OCI-LY3 (cell line): ENCODE results near the gene FGD1.
"Not testable (repeated sequence)": the region's sequence is repeated elsewhere in the genome, so short reads cannot be mapped to it uniquely, and the experiment has no call there.

ENCODE experiments used
- H2AFZ ChIP-seq: fragments of 200-600, 300-600 bp; shearing (Covaris generic); 2 replicates; pipeline ENCODE4 v1.6.0; 2014; ENCODE audit warnings: antibody characterized with exemption, low read depth, low read length
- H3K27ac ChIP-seq: fragments of 200-600, 300-600 bp; sonication (generic); 2 replicates; pipeline ENCODE4 v1.5.1; 2014; ENCODE audit warnings: mild to moderate bottlenecking, low read length, moderate library complexity, mixed read lengths
- H3K27me3 ChIP-seq: fragments of 200-600, 300-600 bp; sonication (generic); 2 replicates; pipeline ENCODE4 v1.6.1; 2014; ENCODE audit warnings: low read depth, low read length, mixed read lengths
- H3K36me3 ChIP-seq: fragments of 200-600, 300-600 bp; sonication (generic); replicated peaks from 2 replicates; pipeline ENCODE3; 2014; ENCODE audit warnings: low read depth, low read length, mixed read lengths
- H3K4me1 ChIP-seq: fragments of 300-600, 200-600 bp; sonication (generic); 2 replicates; pipeline ENCODE4 v1.6.1; 2014; ENCODE audit warnings: low read length, mixed read lengths
- H3K4me2 ChIP-seq: fragments of 200-600, 300-600 bp; sonication (generic); 2 replicates; pipeline ENCODE4 v1.6.1; 2014; ENCODE audit warnings: low read length, mixed read lengths
- H3K4me3 ChIP-seq: fragments of 300-600, 200-600 bp; sonication (generic); 2 replicates; pipeline ENCODE4 v1.5.1; 2014; ENCODE audit warnings: antibody characterized with exemption, mild to moderate bottlenecking, low read length, moderate library complexity
- H3K79me2 ChIP-seq: fragments of 300-600, 200-600 bp; shearing (Covaris generic); 2 replicates; pipeline ENCODE4 v1.6.1; 2014; ENCODE audit warnings: mild to moderate bottlenecking, low read length, mixed read lengths
- H3K9ac ChIP-seq: fragments of 300-600, 200-600 bp; shearing (Covaris generic); 2 replicates; pipeline ENCODE4 v1.6.0; 2014; ENCODE audit warnings: mild to moderate bottlenecking, low read length, moderate library complexity
- H3K9me3 ChIP-seq: fragments of 200-600, 300-600 bp; shearing (Covaris generic); 2 replicates; pipeline ENCODE4 v1.6.1; 2014; ENCODE audit warnings: low read length, mixed read lengths; ENCODE audit not compliant: insufficient read depth
- H4K20me1 ChIP-seq: fragments of 200-600, 300-600 bp; sonication (generic); 2 replicates; pipeline ENCODE4 v1.6.1; 2016; ENCODE audit warnings: low read length, mixed read lengths; ENCODE audit not compliant: insufficient read depth
- CTCF ChIP-seq: fragments of 200-600, 300-600 bp; sonication (generic); IDR thresholded peaks from 2 replicates; pipeline ENCODE4 v1.5.1; 2014; ENCODE audit warnings: antibody characterized with exemption, low read length, low read depth
- EZH2phosphoT487 ChIP-seq: fragments of 200-600 bp; shearing (Covaris generic); IDR thresholded peaks from 2 replicates; pipeline ENCODE4 v1.6.1; 2018; ENCODE audit warnings: antibody characterized with exemption, mixed run types, low read depth

FGD1 gene

GRCh38 chrX:54492340-54492739 lies 3.7 kb downstream of the FGD1 start:
- no peaks in the 10 kb centered on the region for H3K9me3 ChIP-seq
- H3K4me1 ChIP-seq = no peaks in the 10 kb centered on the region
- no peaks in the 10 kb centered on the region for H3K36me3 ChIP-seq
- no peak overlapping the region for H3K4me3 ChIP-seq
- no peak overlapping the region for H3K27ac ChIP-seq
- no peak overlapping the region for H3K4me2 ChIP-seq
- no peak overlapping the region for H3K9ac ChIP-seq
- no peak overlapping the region for H2AFZ ChIP-seq
- TF ChIP-seq CTCF (no peak), EZH2phosphoT487 (no peak)
- H3K27me3 ChIP-seq = no peaks in the 10 kb centered on the region
- H4K20me1 ChIP-seq = no peaks in the 10 kb centered on the region
- H3K79me2 ChIP-seq = no peaks in the 10 kb centered on the region

- H3K4me2 ChIP-seq, H4K20me1 ChIP-seq, H3K79me2 ChIP-seq, H3K4me3 ChIP-seq, H2AFZ ChIP-seq, H3K9me3 ChIP-seq, H3K27me3 ChIP-seq, H3K27ac ChIP-seq, H3K36me3 ChIP-seq, H3K4me1 ChIP-seq, H3K9ac ChIP-seq: not testable (repeated sequence)
These were observed 6.2 kb downstream of the FGD1 start for GRCh38 chrX:54489819-54490218.

GRCh38 chrX:54484666-54485065 lies 11.4 kb downstream of the FGD1 start:
- H2AFZ ChIP-seq = no peak overlapping the region
- H4K20me1 ChIP-seq = no peaks in the 10 kb centered on the region
- H3K4me2 ChIP-seq = no peak overlapping the region
- H3K9ac ChIP-seq = no peak overlapping the region
- H3K36me3 ChIP-seq = no peaks in the 10 kb centered on the region
- H3K27me3 ChIP-seq = no peaks in the 10 kb centered on the region
- no peaks in the 10 kb centered on the region for H3K4me1 ChIP-seq
- no peaks in the 10 kb centered on the region for H3K9me3 ChIP-seq
- H3K27ac ChIP-seq = no peak overlapping the region
- no peak for TF ChIP-seq EZH2phosphoT487
- TF ChIP-seq CTCF = no peak
- no peak overlapping the region for H3K4me3 ChIP-seq
- H3K79me2 ChIP-seq = no peaks in the 10 kb centered on the region

- no peaks in the 10 kb centered on the region for H3K27me3 ChIP-seq
- H3K4me2 ChIP-seq = no peak overlapping the region
- no peak overlapping the region for H3K27ac ChIP-seq
- H3K9ac ChIP-seq = no peak overlapping the region
- H3K4me3 ChIP-seq = no peak overlapping the region
- no peaks in the 10 kb centered on the region for H4K20me1 ChIP-seq
- H2AFZ ChIP-seq = no peak overlapping the region
- no peaks in the 10 kb centered on the region for H3K4me1 ChIP-seq
- H3K9me3 ChIP-seq = no peaks in the 10 kb centered on the region
- TF ChIP-seq CTCF = no peak
- no peak for TF ChIP-seq EZH2phosphoT487
- no peaks in the 10 kb centered on the region for H3K79me2 ChIP-seq
- no peaks in the 10 kb centered on the region for H3K36me3 ChIP-seq
These were observed 12.1 kb downstream of the FGD1 start for GRCh38 chrX:54483946-54484345.
